HUDEP-2 (cell line): ENCODE data around the gene CASKIN2.
A peak's percentile ranks its signal among the peaks of the same experiment; 100 is the strongest.
"Not testable (repeated sequence)": the region's sequence is repeated elsewhere in the genome, so short reads cannot be mapped to it uniquely, and the experiment has no call there.

ENCODE experiments used
- DNase-seq, 76 experiments: peaks; one replicate each; lab custom pipeline; 2025; ENCODE audit not compliant: unreplicated experiment in 76 of 76; lab: John Stamatoyannopoulos, UW

The CASKIN2 gene

GRCh38 chr17:75493476-75494129, 21.7 kb downstream of the CASKIN2 start:
- no peak for DNase-seq

DNA sequence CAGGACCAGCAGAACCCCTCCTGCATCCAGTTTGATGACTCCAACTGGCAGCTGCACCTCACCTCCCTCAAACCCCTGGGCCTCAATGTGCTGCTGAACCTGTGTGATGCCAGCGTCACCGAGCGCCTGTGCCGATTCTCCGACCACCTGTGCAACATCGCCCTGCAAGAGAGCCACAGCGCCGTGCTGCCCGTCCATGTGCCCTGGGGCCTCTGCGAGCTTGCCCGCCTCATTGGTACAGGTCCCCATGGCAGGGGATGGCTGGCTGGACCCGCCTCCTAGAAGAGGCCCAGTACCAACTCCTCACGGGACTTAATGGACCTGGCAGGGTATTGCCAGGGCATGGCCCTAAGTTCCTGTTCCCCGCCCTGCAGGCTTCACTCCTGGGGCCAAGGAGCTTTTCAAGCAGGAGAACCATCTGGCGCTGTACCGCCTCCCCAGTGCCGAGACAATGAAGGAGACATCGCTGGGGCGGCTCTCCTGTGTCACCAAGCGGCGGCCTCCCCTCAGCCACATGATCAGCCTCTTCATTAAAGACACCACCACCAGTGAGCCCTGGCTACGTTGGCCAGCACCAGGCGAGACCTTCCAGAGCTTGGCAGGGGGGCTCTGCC, 22.7 kb downstream of the CASKIN2 start:
- no peak for DNase-seq

- DNase-seq, result no peak
Observed at GRCh38 chr17:75491680-75492079, 23.7 kb downstream of the CASKIN2 start.

DNA sequence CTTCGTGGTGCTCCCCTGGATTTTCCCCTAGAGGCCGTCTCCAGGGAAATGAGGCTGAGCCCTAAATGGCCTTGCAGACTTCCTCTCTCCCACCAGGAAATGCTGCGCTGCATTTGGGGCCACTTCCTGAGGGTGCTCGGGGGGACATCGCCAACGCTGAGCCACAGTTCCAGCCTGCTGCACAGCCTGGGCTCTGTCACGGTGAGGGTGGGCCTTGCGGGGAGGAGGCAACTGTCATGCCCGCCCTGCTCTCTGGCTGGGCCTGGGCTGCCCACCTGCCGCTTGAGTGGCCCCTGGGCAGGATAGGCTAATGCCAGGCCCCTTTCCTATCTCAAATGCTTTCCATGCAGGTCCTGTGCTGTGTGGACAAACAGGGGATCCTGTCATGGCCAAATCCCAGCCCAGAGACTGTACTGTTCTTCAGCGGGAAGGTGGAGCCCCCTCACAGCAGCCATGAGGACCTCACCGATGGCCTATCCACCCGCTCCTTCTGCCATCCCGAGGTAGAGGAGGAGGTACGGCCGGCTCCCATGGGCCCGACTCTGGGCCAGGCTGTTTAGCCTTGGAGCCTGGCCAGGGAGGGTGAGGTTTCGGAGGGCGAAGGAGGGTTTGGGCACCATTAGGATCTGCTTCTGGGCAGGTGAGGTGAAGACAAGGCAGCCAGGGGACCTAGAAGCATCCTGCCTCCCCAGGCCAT, 24.2 kb downstream of the CASKIN2 start:
- no peak for DNase-seq

GRCh38 chr17:75490173-75490743, 25.1 kb downstream of the CASKIN2 start:
- DNase-seq, result no peak

GRCh38 chr17:75489511-75489955, 25.8 kb downstream of the CASKIN2 start:
- DNase-seq, result no peak

DNA sequence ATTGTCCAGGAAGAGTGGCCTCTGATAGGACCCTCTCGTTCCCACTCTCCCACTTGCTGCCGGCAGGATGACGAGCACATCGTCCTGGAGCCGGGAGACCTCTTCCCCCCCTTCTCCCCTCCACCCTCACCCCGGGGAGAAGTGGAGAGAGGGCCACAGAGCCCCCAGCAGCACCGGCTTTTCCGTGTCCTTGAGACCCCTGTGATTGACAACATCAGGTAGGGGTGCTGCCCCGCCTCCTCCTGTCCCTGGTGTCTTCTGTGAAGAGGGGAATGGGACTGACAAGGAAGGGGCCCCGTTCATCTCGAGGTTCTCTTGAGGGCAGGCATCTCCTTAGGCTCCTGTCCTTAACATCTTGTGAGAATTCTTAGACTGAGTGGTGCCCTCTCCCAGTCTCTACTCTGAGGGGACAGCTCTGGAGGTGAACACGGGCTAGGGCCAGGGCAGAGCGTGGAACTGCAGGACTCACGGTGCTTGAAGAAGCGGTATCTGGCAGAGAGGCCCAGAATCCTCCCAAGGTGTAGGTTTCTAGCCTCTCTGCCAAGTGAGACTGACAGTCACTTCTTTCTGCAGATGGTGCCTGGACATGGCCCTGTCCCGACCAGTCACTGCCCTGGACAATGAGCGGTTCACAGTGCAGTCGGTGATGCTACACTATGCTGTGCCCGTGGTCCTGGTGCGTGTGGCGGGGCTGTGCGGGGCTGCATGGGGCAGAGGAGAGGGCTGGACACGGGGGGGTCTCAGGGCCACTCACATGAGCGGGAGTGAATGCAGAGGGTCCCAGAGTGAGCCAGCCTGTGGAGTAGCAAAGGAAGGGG, 26.4 kb downstream of the CASKIN2 start:
- DNase-seq, result no peak

DNA sequence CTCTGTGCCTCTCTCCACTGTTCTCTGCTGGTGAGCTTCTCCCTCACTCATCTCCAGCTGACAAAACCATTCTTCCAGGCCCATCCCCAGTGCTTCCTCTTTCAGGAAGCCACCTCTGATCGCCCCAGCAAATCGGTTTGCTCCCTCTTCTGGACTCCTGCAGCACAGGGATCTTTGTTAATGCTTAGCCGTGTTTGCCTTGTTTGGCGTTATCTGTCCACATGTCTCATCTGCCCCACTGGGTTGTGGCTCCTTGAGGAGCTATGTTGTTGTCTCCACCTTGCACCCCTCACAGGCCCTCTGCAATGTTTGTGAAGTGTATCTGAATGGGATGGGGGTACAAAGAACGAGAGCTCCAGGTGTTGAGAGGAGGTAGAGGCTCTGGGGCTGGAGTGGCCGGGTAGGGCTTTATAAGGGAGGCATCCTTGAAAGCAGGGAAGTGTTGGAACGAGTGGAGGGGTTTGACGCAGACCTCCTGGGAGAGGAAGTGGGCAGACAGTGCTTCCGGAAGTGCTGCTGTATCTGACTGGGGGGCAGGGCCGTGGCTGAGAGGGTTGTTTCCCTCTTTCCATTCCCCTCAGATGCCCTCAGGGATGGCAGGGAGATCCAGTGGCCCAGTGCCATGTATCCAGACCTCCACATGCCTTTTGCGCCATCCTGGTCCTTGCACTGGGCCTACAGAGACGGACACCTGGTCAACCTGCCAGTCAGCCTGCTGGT, 27.8 kb downstream of the CASKIN2 start:
- peak in 10 of 76 experiments; percentile 6 to 46 (median 14) for DNase-seq

DNA sequence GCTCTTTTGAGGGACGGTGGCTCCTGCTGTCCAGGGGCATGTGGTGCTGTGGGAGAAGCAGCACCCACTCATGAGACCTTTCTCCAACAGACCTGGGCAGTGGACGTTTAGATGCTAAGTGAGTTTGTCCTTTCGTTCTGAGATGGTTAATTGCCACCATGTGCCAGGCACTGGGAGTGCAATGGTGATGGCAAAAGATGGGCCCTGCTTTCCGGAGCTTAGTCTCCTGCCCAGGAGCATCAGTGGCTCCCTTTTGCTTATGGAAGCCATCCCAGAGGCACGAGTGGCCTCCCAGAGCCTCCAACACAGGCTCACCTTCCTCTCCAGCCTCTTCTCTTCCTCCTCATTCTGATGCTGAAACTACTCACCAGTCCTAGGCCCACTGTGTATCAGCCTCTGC, 28.4 kb downstream of the CASKIN2 start:
- DNase-seq, result no peak

DNA sequence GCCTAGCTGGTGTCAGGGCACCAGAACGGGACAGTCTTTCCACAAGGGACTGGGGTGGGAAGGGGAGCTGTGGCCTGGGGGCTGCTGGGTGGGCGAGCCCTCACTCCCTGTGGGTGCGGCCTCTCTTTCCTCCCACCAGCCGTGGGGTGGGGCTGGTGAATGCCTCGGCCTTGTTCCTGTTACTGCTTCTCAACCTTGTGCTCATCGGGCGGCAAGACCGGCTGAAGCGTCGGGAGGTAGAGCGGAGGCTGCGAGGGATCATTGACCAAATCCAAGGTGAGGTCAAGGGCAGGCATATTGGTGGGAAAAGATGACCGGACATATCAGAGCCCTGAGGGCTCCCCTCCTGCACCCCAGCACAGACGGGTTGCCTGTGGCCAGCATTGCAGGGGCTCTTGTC, 29.2 kb downstream of the CASKIN2 start:
- no peak for DNase-seq

GRCh38 chr17:75485688-75486087, 29.6 kb downstream of the CASKIN2 start:
- no peak for DNase-seq

DNA sequence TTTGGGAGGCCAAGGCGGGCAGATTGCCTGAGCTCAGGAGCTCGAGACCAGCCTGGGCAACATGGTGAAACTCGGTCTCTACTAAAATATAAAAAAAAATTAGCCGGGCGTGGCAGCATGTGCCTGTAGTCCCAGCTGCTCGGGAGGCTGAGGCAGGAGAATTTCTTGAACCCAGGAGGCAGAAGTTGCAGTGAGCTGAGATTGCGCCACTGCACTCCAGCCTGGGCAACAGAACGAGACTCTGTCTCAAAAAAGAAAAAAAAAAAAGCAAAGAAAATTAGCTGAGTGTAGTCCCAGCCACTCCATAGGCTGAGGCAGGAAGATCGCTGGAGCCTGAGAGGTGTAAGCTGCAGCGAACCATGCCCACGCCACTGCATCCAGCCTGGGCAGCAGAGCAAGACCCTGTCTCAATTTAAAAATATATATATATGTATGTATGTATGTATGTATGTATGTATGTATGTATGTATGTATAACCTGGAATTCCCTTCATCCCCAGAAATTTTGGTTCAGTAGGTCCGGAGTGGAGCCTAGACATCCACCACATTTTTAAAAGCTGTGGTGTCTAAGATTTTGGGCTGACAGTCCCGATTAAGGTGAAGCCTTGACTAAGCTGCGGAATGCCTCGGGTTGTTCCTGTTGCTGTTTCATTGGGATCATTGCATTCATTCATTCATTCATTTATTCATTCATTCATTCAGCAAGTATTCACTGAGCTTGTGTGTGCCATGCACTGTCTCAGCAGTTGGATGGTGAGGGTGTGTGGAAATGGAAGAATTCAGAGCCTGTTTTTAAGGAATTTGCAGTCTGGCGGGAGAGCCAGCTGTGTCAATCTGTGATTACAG, 33.0 kb downstream of the CASKIN2 start:
- DNase-seq, result no peak

DNA sequence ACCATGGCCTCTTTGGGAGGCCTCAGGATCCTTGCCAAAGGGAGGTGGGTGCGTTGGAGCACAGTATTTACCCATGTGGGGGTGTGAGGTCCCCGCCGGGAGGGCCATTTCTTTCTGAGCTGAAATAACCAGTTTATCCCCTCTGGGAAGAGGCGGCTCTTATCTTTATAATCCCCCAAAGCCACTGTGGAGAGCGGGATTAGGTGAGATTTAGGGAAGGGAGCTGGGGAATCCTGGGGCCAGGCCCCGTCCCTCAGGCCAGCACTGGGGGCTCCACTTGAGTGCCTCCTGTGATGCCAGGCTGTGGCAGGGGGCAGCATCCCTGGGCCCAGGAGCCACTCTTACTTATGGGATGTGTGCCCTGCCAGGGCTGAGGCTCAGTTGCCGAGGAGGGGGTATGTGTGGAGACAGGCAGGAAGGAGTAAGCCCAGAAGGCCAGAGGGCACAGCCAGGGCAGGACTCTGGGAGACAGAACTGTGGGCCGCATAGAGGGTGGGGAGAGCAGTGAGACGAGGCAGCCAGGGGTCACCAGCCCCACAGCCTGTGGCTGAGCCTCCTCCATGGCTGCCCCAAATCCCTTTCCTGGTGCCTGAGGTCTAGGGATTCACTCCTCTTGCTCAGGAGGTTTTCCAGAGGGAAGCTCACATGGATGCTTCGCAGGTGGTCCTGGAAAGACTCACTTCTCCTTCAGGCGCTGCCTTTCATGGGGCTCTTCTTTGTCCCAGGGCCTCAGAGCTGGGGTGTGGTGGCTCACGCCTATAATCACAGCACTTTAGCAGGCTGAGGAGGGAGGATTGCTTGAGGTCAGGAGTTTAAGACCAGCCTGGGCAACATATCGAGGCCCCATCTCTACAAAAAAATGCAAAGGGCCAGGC, 33.9 kb downstream of the CASKIN2 start:
- DNase-seq, result no peak

GRCh38 chr17:75480281-75480680, 35.1 kb downstream of the CASKIN2 start:
- no peak for DNase-seq

DNA sequence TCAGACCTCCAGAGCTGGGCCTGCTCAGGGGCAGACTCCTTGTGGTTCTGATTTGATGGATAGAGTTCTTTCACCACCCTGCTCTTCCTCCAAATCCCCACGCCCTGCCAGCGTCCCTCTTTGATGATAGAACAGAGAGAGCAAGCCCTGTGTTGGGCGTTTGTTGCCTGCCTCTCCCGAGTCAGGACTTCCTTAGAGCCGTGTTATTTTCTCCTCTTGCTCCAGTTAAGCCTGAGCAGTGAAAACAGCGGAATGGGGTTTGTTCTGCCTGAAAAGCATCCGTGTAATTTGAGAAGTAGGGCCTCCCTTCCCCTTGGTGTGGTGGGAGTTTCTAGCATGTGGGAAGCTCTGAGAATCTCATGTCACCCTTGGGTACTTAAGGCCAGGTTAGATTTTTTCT, 36.8 kb downstream of the CASKIN2 start:
- no peak for DNase-seq

- not testable (repeated sequence) for DNase-seq
Observed at GRCh38 chr17:75477490-75477862, 37.9 kb downstream of the CASKIN2 start.

- no peak for DNase-seq
Observed at GRCh38 chr17:75476752-75477489, 38.4 kb downstream of the CASKIN2 start.

- no peak for DNase-seq
Observed at GRCh38 chr17:75476271-75476671, 39.1 kb downstream of the CASKIN2 start.
